CD4-positive, alpha-beta T cell treated with Interleukin-4 for 4 hours (primary cell): Measurements from ENCODE around the gene ALPI.
"Not testable (repeated sequence)": the region's sequence is repeated elsewhere in the genome, so short reads cannot be mapped to it uniquely, and the experiment has no call there.

Experiments used
- DNase-seq: peaks from one replicate; pipeline ENCODE4 v3.0.0-alpha.2; 2020

ALPI gene

DNA sequence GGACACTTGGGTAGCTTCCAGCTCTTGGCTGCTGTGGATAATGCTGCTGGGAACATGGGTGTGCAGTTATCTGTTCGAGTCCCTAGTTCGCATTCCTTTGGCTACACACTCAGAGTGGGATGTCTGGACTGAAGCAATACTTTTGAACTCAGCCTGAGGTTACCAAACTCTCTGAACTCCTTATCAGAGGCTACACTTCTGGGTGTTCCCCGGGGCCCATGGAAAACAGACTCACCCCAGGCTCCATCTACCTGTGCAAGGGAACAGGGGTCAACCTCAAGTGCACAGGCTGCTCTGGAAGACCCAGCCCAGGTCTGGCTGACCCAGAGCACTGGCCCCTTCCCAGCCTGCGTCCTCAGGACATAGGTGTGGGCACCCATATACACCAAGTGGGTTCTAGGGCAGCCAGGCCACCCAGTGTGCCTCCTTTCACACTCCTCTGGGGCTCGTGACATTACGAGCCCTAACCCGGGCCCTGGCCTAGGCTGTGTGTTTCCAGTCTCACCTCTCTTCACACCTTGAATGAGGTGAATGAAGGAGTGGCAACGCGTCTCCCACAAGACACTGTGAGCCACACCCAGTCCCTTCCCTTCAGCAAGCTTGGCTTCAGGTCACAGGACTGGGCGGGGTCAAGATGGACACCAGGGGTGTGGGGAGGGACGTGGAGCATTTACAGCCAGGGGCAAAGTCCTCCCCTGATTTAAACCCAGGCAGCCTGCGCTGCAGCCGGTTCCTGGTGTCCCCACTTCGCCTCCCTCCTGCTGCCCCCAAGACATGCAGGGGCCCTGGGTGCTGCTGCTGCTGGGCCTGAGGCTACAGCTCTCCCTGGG is at the start of gene ALPI:
TSS of gene ALPI (plus strand) at position 728 of the 830 bp plus-strand sequence. CDS start at position 775, 47 bp downstream.
- DNase-seq = no peak

- DNase-seq = no peak
Observed at GRCh38 chr2:232406556-232407310, 49.2 kb upstream of the ALPI start, which contains the start of gene ALPG. TSS of gene ALPG (plus strand) at chr2:232406844. CDS start at chr2:232406895, 51 bp downstream.

DNA sequence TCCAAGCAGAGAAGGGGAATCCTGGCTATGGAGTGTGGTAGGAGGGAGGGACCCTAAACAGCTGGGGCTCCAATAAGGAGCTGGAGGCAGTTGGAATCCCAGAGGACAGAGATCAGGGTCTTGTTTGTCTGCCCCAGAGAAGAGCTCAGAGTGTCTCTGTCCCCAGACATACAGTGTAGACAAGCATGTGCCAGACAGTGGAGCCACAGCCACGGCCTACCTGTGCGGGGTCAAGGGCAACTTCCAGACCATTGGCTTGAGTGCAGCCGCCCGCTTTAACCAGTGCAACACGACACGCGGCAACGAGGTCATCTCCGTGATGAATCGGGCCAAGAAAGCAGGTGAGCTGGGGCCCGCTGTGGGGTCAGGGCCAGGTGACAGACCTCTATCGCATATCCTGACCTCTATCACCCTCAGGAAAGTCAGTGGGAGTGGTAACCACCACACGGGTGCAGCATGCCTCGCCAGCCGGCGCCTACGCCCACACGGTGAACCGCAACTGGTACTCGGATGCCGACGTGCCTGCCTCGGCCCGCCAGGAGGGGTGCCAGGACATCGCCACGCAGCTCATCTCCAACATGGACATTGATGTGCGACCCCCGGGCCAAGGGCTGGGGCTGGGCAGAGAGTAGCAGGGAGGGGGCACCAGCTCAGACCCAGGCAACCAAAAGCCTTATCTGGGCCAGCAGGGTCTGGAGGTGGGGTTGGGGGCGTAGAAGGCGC is 48.4 kb upstream of the ALPI start:
- not testable (repeated sequence) for DNase-seq

DNA sequence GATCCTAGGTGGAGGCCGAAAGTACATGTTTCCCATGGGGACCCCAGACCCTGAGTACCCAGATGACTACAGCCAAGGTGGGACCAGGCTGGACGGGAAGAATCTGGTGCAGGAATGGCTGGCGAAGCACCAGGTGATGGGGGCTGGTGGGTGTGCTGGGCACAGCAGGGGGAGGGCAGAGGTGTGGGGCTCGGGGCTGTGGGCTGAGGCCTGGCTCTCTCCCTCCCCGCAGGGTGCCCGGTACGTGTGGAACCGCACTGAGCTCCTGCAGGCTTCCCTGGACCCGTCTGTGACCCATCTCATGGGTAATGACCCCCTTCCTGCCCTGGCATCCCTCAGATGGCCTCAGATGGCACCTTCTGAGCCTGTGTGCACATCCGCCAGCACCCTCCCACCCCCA is 47.7 kb upstream of the ALPI start:
- DNase-seq = not testable (repeated sequence)

GRCh38 chr2:232409617-232410016 is 46.3 kb upstream of the ALPI start:
- DNase-seq = not testable (repeated sequence)

- DNase-seq = no peak
Observed at GRCh38 chr2:232410238-232410900, 45.6 kb upstream of the ALPI start.

GRCh38 chr2:232411901-232412629 is 43.9 kb upstream of the ALPI start:
- DNase-seq = no peak

GRCh38 chr2:232412986-232413385 is 43.0 kb upstream of the ALPI start:
- DNase-seq = no peak

DNA sequence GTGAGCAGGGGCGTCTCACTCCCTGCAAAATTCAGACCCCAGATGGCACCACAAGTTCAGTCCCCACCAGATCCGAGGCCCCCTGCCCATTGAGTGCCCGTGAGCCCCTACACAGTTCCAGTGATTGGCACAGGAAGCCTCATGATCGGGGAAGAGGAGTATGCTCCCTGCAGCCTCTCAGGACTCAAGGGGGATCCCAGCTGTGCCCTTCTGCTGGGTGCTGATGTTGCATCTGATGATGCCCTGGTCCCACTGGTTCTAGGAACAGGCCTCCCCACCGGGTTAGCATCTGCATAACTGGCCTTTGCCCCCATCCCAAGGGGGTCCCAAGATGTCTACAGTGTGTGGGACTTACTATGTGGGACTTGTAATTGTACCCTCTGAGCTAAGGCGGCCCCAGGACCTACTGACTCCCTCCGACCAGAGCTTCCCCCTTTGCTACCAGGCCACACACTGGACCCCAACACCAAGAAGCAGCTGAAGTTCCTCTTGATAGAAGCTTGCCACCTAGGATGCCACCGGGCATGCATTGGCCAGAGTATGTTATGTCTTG is 40.7 kb upstream of the ALPI start:
- no peak for DNase-seq

GRCh38 chr2:232415736-232416520 is 40.0 kb upstream of the ALPI start:
- DNase-seq = no peak

DNA sequence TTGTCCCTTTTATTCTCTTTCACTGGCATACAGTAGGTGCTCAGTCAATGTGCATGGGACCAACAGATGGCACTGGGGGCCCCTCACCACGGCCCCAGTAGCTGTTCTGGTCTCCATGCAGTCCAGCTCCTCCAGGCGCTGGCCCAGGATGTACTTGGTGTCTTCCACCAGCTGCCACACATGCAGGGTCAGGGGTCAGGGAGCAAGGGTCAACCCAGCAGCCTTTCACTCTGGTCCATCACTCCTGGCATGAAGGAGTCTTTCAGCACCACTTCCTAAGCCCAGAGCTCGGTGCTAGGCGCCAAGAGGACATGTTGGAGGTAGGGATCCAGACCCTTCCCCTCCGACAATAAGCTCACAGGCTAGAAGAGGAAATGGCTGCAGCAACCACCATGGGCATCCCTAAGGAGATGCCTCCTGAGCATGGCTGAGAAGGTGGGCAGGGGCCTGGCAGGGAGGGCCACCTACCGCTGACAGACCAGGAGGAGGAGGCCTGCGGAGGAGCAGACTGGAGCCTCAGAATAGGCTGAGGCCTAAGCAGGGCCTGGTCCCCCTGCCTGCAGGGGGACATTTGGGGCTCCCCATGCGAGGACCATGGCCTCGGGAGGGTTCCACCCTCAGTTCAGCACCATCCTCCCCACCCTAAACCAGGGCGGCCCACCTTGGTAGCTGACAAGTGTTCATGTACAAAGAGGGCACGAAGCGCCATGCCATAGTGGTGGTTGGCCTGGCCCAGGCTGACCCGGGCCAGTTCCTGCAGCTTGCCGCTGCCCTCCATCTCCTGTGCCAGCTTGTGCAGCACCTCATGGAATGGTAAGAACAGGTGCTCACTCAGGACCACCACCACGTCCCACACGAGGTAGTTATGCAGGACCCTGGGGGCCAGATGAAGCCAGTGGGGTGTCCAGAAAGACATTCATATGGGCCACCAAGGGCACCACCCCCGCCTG is 39.2 kb upstream of the ALPI start:
- no peak for DNase-seq

DNA sequence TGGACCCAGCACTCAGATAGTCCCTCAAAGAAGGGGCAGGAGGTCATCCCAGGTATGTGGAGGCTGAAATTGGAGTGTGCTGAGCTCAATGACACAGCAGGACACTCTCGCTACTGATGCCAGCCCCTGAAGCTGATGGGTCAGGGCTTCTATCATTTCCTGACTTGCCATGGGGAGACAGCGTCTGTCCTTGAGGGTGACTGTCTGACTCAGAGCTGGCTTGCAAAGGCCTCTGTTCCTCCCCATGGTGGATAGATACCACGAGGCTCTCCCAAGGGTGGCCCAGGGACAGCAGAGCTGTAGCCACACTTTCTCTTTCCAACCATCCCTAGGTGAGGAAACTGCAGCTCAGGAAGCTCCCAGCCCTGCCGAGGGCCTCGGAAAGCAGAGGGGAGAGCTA is 38.5 kb upstream of the ALPI start:
- DNase-seq = no peak

- DNase-seq = no peak
Observed at GRCh38 chr2:232418056-232418455, 37.9 kb upstream of the ALPI start.

DNA sequence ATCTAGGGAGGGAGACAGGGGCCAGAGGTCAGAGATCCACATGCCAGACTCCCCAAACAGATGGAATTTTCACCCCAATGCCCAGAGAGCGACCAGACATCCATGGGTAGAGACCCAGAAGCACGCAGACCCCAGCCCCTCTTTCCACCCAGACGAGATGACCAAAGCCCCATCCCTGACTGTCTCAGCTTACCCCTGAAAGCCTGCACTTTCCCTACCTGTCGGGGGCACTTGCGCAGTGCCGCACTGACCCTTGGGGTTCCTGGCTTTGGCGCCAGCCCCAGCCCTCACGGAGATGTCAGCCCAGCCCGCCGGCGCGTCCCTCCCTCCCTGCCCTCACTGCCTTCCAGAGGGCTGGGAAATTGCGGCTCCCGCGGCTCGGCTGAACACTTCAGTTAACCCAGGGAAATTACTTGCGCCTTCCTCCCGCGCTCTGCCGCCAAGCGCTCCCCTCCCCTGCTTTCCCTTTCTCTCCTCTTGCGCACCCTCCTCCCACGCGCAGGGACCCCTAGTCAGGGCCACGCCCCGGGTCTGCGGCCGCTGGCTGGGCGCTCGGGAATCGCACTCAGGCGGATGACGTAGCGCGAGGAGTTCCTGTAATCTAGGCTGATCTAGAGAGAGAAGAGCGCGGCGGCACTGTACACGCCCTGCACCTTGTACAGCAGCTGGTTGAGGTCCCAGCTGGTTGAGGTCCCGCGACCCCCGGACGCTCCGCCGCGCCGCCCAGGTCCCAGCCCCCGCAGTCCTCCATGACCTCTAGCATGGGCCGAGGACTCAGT is 37.3 kb upstream of the ALPI start:
- no peak for DNase-seq

GRCh38 chr2:232419245-232420072 is 36.5 kb upstream of the ALPI start:
- DNase-seq = no peak

DNA sequence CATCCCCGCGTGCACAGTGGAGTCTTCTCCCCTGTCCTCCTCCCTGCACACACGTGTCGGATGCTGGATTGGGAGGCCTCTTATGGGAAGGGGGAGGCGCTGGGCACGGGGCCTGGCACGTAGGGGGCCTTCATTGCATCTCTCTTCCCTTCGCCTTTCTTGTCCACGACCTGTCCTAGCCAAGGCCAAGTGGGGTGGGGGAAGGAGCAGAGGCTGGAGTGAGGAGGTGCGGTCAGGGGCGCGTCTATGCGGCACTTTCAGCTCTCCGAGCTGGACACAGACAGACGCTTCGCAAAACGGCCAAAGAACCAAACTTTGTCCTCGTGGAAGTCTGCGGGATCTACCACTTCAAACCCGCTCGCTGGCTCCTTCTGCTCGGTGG is 35.9 kb upstream of the ALPI start:
- no peak for DNase-seq

DNA sequence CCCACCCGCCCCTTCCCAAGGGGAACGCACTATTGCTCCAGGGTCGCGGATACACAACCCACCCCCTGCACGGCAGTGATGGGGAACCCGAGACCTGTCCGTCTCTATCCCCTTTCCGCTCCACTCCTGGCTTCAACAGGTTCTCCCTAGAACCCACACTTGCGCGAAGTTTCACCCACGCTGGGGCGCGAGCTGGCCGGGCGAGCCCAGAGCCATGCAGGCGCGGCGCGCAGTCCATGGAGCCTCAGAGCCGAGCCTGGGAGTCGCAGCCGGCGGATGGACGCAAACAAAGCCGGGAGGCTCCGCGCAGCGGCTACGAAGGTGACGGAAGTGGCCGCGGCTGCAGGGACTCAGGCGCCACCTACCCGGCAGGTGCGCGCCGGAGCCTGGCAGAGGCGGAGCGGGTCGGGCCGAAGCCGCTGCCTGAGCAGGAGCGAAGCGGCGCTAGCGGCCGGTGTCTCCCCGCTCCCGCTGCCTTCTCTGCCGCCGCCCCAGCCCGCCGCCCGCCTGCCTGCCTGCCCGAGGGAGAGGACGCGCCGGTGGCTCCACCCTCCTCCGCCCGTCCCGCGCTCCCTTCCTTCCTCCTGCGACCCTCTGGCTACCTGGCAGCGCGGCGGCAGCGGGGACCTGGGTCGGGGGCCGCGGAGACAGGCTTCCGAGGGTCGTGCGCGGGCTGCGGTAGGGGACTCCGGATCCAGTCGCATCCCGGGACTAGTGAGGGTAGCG is 35.3 kb upstream of the ALPI start:
- no peak for DNase-seq
